Measurements from ENCODE around the gene NDUFS8.

DNA sequence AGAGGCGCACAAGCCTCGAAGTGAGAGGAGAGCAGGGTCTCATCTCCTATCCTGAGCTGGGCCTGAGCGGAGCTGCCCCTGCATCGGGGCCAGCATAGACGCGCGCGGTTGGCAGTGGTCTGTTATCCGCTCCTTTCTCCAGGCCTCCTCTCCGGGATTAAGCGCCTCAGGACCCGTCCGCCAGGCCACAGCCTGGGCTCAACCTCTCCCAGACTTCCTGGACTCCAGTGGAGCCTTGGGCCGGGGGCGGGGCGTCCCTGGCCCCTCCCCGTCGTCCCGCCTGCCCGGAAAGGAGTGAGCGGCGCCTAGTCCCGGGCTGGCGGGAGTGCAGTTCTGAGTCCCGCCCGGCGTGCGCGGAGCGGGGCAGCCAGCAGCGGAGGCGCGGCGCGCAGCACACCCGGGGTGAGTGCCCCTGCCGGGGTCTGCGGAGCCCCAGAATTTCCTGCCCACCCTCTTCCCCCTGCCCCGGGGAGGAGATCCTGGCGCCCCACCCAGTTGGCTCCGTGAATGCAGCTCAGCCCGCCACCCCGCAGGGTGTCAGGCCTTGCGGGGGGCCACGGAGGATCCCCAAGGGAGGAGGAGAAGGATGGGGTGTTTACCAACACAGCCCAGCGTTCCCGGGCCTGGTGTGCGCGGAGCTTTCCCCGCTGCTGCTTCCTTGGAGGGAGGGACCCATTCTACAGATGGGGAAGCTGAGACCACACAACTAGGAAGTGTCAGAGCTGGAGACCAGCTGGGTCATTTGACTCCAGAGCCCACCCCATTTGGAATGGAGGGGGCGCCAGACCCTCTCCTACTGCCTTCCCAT, 8.4 kb downstream of the NDUFS8 start, which contains the start of gene TCIRG1:
- no peak; the same call in 1 of the 2 replicates for TF ChIP-seq RAD21 (IDR thresholded peaks at IDR 0.05; ENCODE audit: low read depth)
- TF ChIP-seq, protein P1, sequence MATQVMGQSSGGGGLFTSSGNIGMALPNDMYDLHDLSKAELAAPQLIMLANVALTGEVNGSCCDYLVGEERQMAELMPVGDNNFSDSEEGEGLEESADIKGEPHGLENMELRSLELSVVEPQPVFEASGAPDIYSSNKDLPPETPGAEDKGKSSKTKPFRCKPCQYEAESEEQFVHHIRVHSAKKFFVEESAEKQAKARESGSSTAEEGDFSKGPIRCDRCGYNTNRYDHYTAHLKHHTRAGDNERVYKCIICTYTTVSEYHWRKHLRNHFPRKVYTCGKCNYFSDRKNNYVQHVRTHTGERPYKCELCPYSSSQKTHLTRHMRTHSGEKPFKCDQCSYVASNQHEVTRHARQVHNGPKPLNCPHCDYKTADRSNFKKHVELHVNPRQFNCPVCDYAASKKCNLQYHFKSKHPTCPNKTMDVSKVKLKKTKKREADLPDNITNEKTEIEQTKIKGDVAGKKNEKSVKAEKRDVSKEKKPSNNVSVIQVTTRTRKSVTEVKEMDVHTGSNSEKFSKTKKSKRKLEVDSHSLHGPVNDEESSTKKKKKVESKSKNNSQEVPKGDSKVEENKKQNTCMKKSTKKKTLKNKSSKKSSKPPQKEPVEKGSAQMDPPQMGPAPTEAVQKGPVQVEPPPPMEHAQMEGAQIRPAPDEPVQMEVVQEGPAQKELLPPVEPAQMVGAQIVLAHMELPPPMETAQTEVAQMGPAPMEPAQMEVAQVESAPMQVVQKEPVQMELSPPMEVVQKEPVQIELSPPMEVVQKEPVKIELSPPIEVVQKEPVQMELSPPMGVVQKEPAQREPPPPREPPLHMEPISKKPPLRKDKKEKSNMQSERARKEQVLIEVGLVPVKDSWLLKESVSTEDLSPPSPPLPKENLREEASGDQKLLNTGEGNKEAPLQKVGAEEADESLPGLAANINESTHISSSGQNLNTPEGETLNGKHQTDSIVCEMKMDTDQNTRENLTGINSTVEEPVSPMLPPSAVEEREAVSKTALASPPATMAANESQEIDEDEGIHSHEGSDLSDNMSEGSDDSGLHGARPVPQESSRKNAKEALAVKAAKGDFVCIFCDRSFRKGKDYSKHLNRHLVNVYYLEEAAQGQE (IDR thresholded peaks at IDR 0.05; ENCODE audit: low read depth) = no peak
- TF ChIP-seq, protein P2, sequence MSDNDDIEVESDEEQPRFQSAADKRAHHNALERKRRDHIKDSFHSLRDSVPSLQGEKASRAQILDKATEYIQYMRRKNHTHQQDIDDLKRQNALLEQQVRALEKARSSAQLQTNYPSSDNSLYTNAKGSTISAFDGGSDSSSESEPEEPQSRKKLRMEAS (IDR thresholded peaks at IDR 0.05) = no peak; the same call in 1 of the 2 replicates
